GM18909 (cell line): ENCODE data around the gene LRMDA.
"Not testable (repeated sequence)": the region's sequence is repeated elsewhere in the genome, so short reads cannot be mapped to it uniquely, and the experiment has no call there.

Experiments used
- ATAC-seq: cut with Tn5 transposase; IDR thresholded peaks from one replicate; pipeline ENCODE4 v1.9.1; 2021; ENCODE audit warnings: mild to moderate bottlenecking; ENCODE audit not compliant: unreplicated experiment, poor library complexity

The LRMDA gene

DNA sequence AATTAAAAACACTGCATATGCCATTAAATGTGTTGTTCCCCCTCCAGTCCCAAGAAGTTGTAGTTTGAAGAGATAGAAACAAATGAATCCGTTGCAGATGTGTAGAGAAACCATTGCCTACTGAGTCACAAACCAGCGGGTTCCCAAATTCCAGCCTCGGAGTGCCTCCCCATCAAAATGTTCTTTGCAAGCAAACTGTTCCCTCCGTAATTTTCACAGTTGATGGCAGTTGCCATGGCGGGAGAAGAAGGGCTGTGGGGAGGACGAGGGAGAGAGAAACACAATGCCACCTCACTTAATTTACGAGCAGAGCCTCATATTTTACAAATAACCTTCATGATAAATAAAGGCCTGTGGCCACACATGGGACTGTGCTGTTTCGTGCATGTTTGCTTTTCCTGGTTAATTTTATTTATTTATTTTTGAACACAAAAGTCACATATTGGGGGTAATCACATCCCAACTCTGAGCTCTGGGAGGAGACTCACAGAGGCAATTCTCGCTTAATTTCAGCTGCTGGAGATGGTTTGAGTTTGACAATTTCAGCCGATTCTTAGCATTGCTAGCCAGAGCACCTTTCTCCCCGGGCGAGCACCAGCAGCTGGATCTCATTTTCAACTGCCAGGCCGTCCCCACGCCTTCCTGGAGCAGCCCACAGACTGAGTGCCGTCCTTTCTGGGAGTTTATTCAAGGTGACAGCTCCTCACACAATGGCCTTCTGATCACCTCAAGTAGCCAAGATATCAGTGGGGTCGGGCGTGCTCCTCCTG is 1122.0 kb downstream of the LRMDA start:
- ATAC-seq: no peak

DNA sequence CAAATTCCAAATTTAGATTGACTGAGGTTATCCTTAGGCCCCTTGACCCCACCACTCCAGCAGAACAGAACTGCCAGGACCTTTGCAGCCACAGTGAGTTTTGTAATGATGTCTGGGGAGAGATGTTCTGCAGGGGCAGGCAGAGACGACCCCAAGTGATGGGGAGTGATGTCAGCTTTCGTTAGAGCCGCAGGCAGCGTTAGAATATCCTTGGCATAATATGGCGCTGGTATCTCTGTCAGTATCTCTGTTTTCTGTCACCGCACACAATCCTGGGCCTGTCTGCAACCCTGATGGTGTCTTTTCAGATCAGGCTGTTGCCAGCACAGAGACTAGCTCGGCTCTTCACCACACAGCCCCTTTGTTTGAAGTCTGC is 1122.6 kb downstream of the LRMDA start:
- no peak for ATAC-seq

DNA sequence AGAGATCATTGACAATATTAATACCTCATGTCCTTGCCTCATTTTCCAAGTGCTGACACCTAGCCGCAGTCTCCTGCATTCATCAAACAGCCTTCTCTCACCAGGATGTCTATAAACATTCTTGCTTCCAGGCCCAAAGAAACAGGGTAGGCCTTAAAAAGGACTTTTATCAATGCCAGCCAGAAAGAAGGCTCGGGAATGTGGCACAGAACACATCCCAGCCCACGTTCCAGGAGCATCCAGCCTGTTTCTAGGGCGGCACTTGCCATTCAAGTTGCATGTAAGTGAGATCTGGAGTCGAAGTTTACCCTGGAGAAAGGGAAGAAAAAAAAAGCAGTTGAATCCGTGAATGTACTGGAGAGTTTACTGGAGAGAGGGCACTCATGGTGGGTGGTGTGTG is 1123.1 kb downstream of the LRMDA start:
- ATAC-seq: no peak

DNA sequence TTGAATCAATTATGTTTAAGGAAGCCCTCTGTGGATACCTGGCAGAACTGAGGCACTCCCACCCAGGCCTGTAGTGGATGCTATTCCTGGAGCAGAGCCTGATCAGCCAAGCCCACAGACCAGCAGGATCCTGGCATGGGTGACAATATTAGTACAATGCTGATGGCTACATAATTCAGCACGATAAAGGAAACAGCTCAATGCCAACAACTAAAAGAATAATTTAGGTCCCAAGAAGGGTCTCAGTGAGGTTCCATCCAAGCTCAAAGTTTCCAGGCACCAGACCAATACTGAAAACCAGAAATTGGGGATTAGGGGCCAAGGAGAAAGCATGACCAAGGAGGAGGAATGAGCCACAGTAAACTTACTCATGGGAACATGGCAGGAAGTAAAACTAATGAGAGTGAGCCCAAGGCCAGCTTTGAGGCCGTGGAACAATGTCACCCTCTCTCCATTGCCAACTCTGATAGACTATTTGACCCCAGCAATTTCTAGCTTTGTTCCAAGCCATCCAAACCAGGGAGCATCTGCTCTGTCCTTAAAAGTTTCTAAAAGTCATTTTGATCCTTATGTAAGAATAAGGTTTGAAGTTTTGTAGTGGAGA is 1123.7 kb downstream of the LRMDA start:
- no peak for ATAC-seq

DNA sequence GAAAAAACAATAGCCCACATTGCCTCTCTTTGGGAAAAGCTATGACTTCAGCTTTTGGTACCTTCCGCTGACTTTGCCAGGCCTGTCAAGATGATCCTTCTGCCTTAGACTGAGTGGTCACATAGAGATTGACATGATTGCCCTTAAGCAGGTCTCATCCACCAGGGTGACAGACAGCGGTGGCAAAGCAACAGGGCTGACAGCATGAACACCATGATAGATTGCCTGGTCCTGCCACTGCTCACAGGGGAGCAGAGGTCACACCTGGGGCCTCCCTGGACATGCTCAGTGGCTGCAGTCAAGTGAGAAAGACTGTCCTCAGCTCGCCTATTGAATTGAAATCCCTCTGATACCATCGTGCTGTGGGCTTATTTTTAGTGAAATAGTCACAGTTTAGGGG is 1125.9 kb downstream of the LRMDA start:
- ATAC-seq: no peak

DNA sequence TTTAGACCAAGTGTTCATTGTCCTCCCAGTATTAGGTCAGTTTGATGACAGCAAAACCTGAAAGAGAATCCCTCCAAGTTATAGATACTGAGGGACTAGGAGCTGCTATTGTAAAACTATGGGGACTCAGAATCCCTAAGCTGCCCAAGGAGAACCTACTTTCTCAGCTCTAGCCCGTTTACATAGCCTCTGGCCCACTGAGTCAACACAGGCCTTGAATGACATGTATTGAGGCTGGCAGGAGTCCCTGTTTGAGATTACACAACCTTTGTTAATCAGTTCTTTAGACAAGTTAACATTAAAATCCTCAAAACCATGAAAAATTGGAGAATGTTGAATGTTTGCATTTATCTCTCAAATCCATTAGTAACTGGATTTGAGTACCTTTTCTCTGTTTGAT is 1127.2 kb downstream of the LRMDA start:
- ATAC-seq: no peak

DNA sequence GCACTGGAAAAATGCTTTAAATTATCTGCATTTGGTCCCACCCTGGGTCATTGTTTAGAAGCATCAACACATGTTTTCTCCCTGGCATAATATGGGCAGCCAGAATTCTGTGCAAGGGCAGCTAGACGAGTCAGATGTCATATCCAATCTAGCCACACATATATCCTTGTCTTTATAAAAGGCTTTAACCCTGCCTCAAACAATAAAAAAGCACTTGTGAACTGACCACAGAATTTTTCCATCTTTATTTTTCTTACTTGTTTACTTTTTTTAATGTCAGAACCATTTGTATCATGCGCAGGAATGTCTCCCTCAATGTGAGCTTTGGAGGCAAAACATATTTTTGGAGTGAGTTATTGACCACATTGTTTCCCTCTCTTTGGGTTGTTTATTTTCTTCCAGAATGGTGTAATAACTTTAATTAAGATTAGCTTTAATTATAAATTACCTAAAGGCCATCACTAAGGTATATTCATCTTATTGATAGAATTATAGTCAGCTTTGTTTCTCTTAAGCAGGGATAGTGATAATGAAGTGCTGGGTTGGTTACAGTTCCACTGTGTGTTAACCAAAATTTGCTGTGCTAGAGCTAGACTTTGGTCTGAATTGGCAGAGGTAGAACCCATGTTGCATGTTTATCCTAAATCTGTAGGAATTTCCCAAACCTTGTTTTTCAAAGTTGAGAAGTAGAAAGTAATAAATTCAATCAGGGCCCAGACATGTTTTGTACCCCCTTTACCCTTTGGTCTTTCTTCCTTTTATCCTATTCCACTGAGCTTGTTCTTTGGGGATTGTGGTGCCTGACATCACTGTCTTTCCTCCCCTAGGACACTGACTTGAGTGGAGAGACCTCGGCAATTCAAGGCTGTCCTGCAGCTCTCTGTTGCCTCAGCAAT is 1127.8 kb downstream of the LRMDA start:
- ATAC-seq: no peak

DNA sequence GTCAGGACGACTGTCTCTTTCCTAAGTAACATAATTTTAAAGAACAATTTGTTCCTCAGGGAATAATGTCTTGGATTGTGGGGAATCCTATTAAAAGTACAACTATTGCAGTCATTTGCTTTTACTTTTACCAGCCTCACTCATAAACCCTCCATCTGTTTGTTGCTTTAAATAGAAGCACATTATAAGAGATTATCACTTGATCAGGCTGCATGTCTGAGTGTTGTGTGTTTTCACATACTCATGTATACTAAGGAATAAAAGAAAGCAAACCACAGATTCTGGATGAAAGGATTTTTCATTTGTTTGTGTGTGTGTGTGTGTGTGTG is 1128.4 kb downstream of the LRMDA start:
- ATAC-seq: no peak

DNA sequence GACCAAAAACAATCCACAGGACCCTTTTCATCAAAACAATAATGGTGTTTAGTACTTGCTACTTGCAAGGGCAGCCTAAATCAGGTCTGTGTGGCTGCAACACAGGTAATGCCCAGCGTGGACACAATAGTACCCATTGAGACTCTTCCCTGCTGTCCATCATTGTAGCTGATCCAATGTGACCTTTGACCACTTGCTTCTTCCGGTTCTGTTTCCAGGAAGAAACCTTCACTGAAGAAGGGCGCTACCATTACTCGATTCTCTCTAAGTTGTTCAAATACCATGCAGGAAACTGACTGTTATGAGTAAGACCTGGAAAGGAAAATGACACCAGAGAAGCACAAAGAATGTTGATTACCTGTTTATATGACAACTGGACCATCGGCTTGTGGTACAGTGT is 1128.9 kb downstream of the LRMDA start:
- no peak for ATAC-seq

DNA sequence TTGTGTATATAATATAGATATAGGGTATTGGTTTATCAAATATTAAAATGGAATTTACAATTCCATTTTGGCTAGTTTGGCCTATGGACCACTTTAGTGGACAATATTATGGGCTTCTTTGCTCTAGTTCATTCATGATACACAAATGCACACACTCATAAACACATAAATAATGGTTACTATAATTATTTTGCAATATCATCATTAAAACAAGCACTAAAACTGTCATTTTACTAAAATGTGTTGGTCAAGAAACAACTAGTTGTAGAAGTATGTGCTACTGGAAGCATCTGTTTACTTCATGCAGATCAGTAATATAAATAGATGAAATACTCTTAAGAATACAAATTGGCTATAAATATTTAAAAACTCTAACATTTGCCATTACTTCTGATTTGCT is 1131.9 kb downstream of the LRMDA start:
- no peak for ATAC-seq

DNA sequence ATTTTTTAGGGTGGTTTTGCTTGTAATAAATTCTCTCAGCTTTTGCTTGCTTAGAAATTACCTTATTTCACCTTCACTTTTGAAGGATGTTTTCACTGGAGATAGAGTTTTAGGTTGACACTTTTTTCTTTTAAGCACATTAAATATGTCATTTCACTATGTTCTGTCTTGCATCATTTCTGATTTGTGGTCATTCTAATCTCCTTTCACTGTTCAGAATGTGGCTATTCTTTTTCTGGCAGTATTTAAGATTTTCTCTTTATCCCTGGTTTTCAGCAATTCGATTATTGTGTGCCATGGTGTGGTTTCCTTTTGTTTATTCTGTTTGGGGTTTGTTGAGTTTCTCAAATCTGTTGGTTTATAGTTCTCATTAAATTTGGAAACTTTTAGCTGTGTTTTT is 1140.6 kb downstream of the LRMDA start:
- no peak for ATAC-seq

DNA sequence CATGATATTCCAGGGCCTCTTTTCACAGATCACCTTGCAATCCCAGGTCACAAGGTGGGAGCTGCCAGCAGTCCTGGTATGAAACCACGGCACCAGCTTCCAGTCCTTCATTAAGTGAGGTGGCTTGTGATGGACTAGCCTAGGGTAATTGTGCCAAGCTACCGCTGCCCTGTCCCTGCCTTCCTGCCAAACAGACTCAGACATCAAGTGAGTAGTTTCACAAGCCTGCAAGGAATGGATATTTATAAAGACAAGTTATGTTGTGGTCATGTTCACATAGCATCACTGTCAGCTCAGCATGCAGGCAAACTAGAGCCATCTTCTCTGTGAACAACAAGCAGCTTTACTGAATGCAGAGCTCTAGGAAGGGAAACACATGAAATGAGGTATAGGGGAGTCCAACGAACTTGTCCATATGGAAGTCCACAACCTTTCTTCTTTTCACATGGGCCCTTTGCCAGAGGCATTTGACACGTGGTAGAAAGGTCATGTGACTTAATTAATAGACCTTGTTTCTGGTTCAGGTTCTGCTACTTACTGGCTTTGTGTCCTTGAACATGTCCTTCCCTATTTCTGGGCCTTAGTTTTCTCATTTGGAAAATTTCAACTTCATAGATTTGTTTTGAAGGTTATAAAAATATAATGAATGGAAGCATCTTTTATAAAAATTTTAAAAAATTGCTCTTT is 1145.0 kb downstream of the LRMDA start:
- no peak for ATAC-seq

DNA sequence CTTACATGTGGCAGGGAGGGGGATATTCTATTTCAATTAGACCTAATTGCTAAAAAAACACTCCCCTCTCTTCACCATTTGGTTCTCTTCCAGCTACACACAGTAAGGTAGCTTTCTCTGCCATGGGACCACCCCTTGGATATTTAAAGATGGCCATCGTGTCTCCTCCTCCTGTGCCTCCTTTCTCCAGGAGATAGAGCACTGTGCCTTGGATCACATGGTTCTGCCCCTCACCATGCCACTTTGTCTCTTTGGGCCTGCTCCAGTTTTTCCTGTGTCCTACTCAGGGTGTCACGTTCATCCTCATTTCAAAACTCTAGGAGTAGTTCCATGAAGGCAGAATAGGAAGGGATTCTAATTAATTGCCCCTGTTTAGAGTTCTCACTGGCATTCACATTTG is 1146.0 kb downstream of the LRMDA start:
- ATAC-seq: no peak

DNA sequence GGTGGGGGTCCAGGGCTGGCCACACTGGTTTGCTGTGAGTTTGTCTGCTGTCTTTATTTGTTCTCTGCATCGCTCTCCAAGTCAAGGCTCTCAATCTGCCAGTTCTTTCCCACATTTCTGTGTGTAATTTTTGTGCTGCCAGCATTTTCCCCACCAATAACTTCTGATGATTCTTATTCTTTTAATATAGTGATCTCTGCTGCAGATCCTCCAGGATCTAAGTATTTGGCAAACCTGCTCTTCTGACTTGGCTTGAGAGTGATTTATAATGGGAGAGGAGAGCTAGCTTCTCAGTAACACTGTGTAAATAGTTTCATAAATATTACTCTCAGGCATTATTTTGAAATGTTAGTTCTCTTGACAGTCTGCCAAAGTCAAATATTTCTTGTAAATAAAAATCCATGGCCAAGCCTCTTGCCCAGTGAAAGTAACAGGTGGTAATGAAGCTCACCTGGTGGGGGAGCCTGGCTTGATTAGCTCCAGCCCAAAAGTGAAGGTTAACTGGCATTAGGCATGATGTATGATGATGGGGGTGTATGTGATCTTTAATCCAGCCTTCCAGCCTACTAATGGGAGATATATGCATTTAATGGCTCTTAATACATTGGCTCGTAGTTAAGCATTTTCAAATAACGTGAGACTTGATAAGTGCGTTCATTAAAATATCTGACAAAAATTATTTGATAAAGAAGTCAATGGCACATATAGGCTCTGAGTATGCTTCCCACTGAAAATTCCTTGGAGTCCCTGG is 1150.3 kb downstream of the LRMDA start:
- ATAC-seq: no peak

DNA sequence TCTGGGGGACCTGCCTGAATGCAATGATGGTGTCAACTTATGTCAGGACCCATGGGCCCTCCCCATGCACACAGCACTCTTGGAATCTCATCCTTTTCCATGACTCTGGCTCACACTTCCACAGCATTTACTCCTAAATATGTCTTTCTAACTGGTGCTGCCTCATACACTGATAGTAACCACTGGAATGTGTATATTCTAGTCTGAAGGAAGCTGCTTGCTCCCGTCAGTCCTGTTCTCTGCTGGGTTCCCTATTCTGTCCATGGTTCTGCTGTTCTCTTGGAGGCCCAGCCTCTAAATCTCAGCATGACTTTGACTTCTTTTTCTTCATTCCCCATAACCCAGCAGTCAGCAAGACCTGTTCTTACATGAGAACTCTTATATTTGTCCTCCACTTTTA is 1151.1 kb downstream of the LRMDA start:
- no peak for ATAC-seq

DNA sequence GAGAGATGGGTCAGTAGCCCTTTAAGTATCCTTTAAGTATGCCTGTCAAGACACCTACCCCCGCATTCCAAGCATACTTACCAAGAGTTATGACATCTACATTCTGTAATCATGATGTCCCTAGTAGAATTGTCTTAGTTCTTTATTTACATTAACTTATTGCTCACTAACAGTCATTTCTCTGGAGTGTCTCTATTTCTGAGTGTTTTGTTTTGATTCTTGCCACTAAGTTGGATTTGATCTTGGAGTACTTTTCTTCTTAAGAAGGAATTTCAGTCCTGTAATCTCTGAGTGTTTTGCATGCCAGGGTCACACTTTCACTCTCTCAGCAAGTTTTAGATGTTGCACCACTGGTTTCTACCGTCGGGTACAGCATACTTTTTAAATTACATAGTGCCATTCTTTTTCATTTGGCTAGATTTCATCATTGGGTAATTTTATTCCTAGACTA is 1152.3 kb downstream of the LRMDA start:
- ATAC-seq: no peak

DNA sequence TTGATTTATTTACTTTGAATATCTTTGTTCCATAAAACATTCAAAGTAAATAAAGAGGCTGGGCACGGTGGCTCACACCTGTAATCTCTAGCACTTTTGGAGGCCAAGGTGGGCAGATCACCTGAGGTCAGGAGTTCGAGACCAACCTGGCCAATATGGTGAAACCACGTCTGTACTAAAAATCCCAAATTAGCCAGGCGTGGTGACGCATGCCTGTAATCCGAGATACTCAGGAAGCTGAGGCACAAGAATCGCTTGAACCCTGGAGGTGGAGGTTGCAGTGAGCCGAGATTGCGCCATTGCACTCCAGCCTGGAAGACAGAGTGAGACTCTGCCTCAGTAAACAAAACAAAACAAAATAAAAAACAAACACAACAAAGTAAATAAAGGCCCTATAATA is 1153.0 kb downstream of the LRMDA start:
- not testable (repeated sequence) for ATAC-seq
